ENCODE results near the gene PHKB. TPM values are rescaled to one million over a fixed set of nuclear protein-coding genes. Genes with fewer than 3 reads are reported as not detected.

PHKB gene
- total RNA-seq, 1 donor from 2014 or later, result 49.6 TPM

DNA sequence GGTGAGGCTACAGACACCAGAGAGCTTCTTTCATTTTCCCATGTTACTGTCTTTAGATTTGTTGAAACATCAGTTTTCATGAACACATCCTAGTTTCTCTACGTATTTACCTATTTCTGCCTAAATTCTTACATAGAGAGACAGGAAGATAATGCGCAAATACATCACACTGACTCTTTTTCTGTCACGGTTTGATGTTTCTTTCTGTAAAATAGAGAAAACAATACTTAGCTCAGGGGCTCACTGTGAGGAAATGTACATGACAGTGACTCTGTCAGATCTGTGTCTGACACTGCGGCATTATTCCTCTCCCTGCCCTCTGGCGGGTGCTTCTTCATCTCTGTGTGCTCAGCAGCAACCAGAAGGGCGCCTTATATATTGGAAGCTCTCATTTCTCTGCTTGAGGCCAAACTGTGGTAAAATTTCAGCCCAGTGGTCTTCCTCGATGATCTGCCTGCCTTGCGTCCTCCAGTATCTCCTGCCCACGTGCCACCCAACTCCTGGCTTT lies 264.1 kb downstream of the PHKB start:
- Histone ChIP-seq H3K27me3 (ENCODE audit: insufficient read depth, low read length) (no peaks in the 10 kb centered on the region), H3K79me2 (ENCODE audit: insufficient read depth, low read length) (no peaks in the 10 kb centered on the region), H2AFZ (ENCODE audit: low read depth, low read length) (no peak overlapping the region), H3K4me3 (ENCODE audit: insufficient read depth, low read depth, low read length) (no peak overlapping the region), H3K9ac (ENCODE audit: low read length) (no peak overlapping the region), H3K4me2 (ENCODE audit: low read length) (no peak overlapping the region), H3K4me1 (ENCODE audit: insufficient read depth, low read length) (no peaks in the 10 kb centered on the region), H4K20me1 (ENCODE audit: insufficient read depth, low read length) (no peaks in the 10 kb centered on the region), H3K36me3 (ENCODE audit: insufficient read depth, low read length) (no peaks in the 10 kb centered on the region), H3K9me3 (ENCODE audit: insufficient read depth, low read depth, low read length) (no peaks in the 10 kb centered on the region), H3K27ac (ENCODE audit: low read depth, low read length) (no peak overlapping the region)
- Mint-ChIP-seq H3K9me3 (ENCODE audit: unreplicated experiment) (no peaks in the 10 kb centered on the region), H3K36me3 (ENCODE audit: low read depth, unreplicated experiment) (no peaks in the 10 kb centered on the region), H3K4me3 (ENCODE audit: unreplicated experiment) (no peak overlapping the region), H3K4me1 (ENCODE audit: low read depth, unreplicated experiment) (no peaks in the 10 kb centered on the region), H3K27ac (ENCODE audit: unreplicated experiment) (no peak overlapping the region), H3K27me3 (ENCODE audit: low read depth, unreplicated experiment) (peaks cover 6% of the 10 kb centered on the region)
- DNase-seq (ENCODE audit: low read depth) (no peak), FAIRE-seq (no peak)
- no peak for TF ChIP-seq CTCF (IDR thresholded peaks at IDR 0.05; ENCODE audit: insufficient read depth, low read depth, low read length)
- no peak for TF ChIP-seq EZH2 (IDR thresholded peaks at IDR 0.05; ENCODE audit: insufficient read depth, low read length)

- Histone ChIP-seq H3K4me3 (ENCODE audit: insufficient read depth, low read depth, low read length) (no peak overlapping the region), H3K4me1 (ENCODE audit: insufficient read depth, low read length) (no peaks in the 10 kb centered on the region), H3K27ac (ENCODE audit: low read depth, low read length) (no peak overlapping the region), H3K79me2 (ENCODE audit: insufficient read depth, low read length) (no peaks in the 10 kb centered on the region), H2AFZ (ENCODE audit: low read depth, low read length) (no peak overlapping the region), H3K9me3 (ENCODE audit: insufficient read depth, low read depth, low read length) (no peaks in the 10 kb centered on the region), H3K4me2 (ENCODE audit: low read length) (no peak overlapping the region), H3K9ac (ENCODE audit: low read length) (no peak overlapping the region), H3K36me3 (ENCODE audit: insufficient read depth, low read length) (no peaks in the 10 kb centered on the region), H3K27me3 (ENCODE audit: insufficient read depth, low read length) (no peaks in the 10 kb centered on the region), H4K20me1 (ENCODE audit: insufficient read depth, low read length) (no peaks in the 10 kb centered on the region)
- no peak overlapping the region for H3K27ac Mint-ChIP-seq (ENCODE audit: unreplicated experiment)
- no peak for DNase-seq (ENCODE audit: low read depth)
- no peak for FAIRE-seq
- no peaks in the 10 kb centered on the region for H3K9me3 Mint-ChIP-seq (ENCODE audit: unreplicated experiment)
- H3K36me3 Mint-ChIP-seq (ENCODE audit: low read depth, unreplicated experiment), result no peaks in the 10 kb centered on the region
- peaks cover 2% of the 10 kb centered on the region for H3K4me1 Mint-ChIP-seq (ENCODE audit: low read depth, unreplicated experiment)
- no peak for TF ChIP-seq EZH2 (IDR thresholded peaks at IDR 0.05; ENCODE audit: insufficient read depth, low read length)
- TF ChIP-seq CTCF (IDR thresholded peaks at IDR 0.05; ENCODE audit: insufficient read depth, low read depth, low read length), result no peak
- H3K4me3 Mint-ChIP-seq (ENCODE audit: unreplicated experiment), result no peak overlapping the region
- peaks cover 6% of the 10 kb centered on the region for H3K27me3 Mint-ChIP-seq (ENCODE audit: low read depth, unreplicated experiment)
These were observed 265.0 kb downstream of the PHKB start for GRCh38 chr16:47726031-47726675.

- H2AFZ ChIP-seq (ENCODE audit: low read depth, low read length), result no peak overlapping the region
- H3K27ac ChIP-seq (ENCODE audit: low read depth, low read length), result no peak overlapping the region
- no peak overlapping the region for H3K4me2 ChIP-seq (ENCODE audit: low read length)
- Mint-ChIP-seq H3K4me1 (ENCODE audit: low read depth, unreplicated experiment) (peaks cover 12% of the 10 kb centered on the region), H3K27me3 (ENCODE audit: low read depth, unreplicated experiment) (peaks cover 6% of the 10 kb centered on the region), H3K36me3 (ENCODE audit: low read depth, unreplicated experiment) (no peaks in the 10 kb centered on the region), H3K4me3 (ENCODE audit: unreplicated experiment) (no peak overlapping the region), H3K9me3 (ENCODE audit: unreplicated experiment) (no peaks in the 10 kb centered on the region), H3K27ac (ENCODE audit: unreplicated experiment) (no peak overlapping the region)
- no peak for TF ChIP-seq EZH2 (IDR thresholded peaks at IDR 0.05; ENCODE audit: insufficient read depth, low read length)
- TF ChIP-seq CTCF (IDR thresholded peaks at IDR 0.05; ENCODE audit: insufficient read depth, low read depth, low read length), result no peak
- FAIRE-seq, result no peak
- no peaks in the 10 kb centered on the region for H3K9me3 ChIP-seq (ENCODE audit: insufficient read depth, low read depth, low read length)
- no peak for DNase-seq (ENCODE audit: low read depth)
- no peak overlapping the region for H3K4me3 ChIP-seq (ENCODE audit: insufficient read depth, low read depth, low read length)
- peaks cover 8% of the 10 kb centered on the region for H3K4me1 ChIP-seq (ENCODE audit: insufficient read depth, low read length)
- H3K27me3 ChIP-seq (ENCODE audit: insufficient read depth, low read length), result no peaks in the 10 kb centered on the region
- H3K9ac ChIP-seq (ENCODE audit: low read length), result no peak overlapping the region
- H3K36me3 ChIP-seq (ENCODE audit: insufficient read depth, low read length), result no peaks in the 10 kb centered on the region
- no peaks in the 10 kb centered on the region for H3K79me2 ChIP-seq (ENCODE audit: insufficient read depth, low read length)
- no peaks in the 10 kb centered on the region for H4K20me1 ChIP-seq (ENCODE audit: insufficient read depth, low read length)
These were observed 266.0 kb downstream of the PHKB start for GRCh38 chr16:47727131-47727530.
